ENCODE measurements around the gene INPP5K. TPM values are rescaled to one million over a fixed set of nuclear protein-coding genes. Genes with fewer than 3 reads are reported as not detected.

The INPP5K gene
- polyA plus RNA-seq, 1 donor from 2014 or later = 35.8 TPM

GRCh38 chr17:1548032-1548431, 31.6 kb upstream of the INPP5K start:
- no peak overlapping the region for H3K9ac ChIP-seq (ENCODE audit: low read length)
- TF ChIP-seq SMC3 (conservative IDR thresholded peaks at IDR 0.05; ENCODE audit: poor library complexity) (no peak), EP300 (conservative IDR thresholded peaks at IDR 0.05; ENCODE audit: poor library complexity, severe bottlenecking) (no peak)
- H3K9me3 ChIP-seq (ENCODE audit: low read length) = no peaks in the 10 kb centered on the region
- H3K4me3 ChIP-seq (ENCODE audit: low read length) = no peak overlapping the region
- no peaks in the 10 kb centered on the region for H3F3A ChIP-seq (ENCODE audit: insufficient read depth, low read length, poor library complexity, severe bottlenecking)
- H3K9me2 ChIP-seq (ENCODE audit: insufficient read depth, low read length) = no peaks in the 10 kb centered on the region
- H3K27ac ChIP-seq (ENCODE audit: low read length) = no peak overlapping the region
- H3K27me3 ChIP-seq (ENCODE audit: insufficient read depth, low read depth, low read length) = no peaks in the 10 kb centered on the region
- H4K20me1 ChIP-seq (ENCODE audit: insufficient read depth) = no peaks in the 10 kb centered on the region
- no peaks in the 10 kb centered on the region for H3K79me2 ChIP-seq (replicated peaks; ENCODE audit: insufficient read depth, low read length)
- H3K4me2 ChIP-seq (ENCODE audit: low read length) = no peak overlapping the region
- H2AFZ ChIP-seq (ENCODE audit: low read depth, low read length) = no peak overlapping the region
- H3K36me3 ChIP-seq (ENCODE audit: insufficient read depth, low read length) = no peaks in the 10 kb centered on the region

- H4K20me1 ChIP-seq (ENCODE audit: insufficient read depth) = no peaks in the 10 kb centered on the region
- H3K9ac ChIP-seq (ENCODE audit: low read length) = no peak overlapping the region
- no peaks in the 10 kb centered on the region for H3K36me3 ChIP-seq (ENCODE audit: insufficient read depth, low read length)
- H3F3A ChIP-seq (ENCODE audit: insufficient read depth, low read length, poor library complexity, severe bottlenecking) = no peaks in the 10 kb centered on the region
- TF ChIP-seq REST (IDR thresholded peaks at IDR 0.05; ENCODE audit: borderline replicate concordance) = no peak
- TF ChIP-seq CTCF (IDR thresholded peaks at IDR 0.05; ENCODE audit: poor library complexity, severe bottlenecking) = no peak
- no peak for TF ChIP-seq TAF1 (IDR thresholded peaks at IDR 0.05; ENCODE audit: low read depth)
- no peak for TF ChIP-seq EZH2 (IDR thresholded peaks at IDR 0.05; ENCODE audit: borderline replicate concordance, insufficient read depth, low read length, poor library complexity, severe bottlenecking)
- H3K9me2 ChIP-seq (ENCODE audit: insufficient read depth, low read length) = no peaks in the 10 kb centered on the region
- H3K4me3 ChIP-seq (ENCODE audit: low read length) = no peak overlapping the region
- H3K79me2 ChIP-seq (replicated peaks; ENCODE audit: insufficient read depth, low read length) = no peaks in the 10 kb centered on the region
- no peak overlapping the region for H3K27ac ChIP-seq (ENCODE audit: low read length)
- no peaks in the 10 kb centered on the region for H3K9me3 ChIP-seq (ENCODE audit: low read length)
- H3K4me2 ChIP-seq (ENCODE audit: low read length) = no peak overlapping the region
- no peak overlapping the region for H2AFZ ChIP-seq (ENCODE audit: low read depth, low read length)
- H3K27me3 ChIP-seq (ENCODE audit: insufficient read depth, low read depth, low read length) = no peaks in the 10 kb centered on the region
These were observed 30.0 kb upstream of the INPP5K start for GRCh38 chr17:1546292-1546922.

- H3K9me3 ChIP-seq (ENCODE audit: low read length) = no peaks in the 10 kb centered on the region
- H3F3A ChIP-seq (ENCODE audit: insufficient read depth, low read length, poor library complexity, severe bottlenecking) = no peaks in the 10 kb centered on the region
- H4K20me1 ChIP-seq (ENCODE audit: insufficient read depth) = no peaks in the 10 kb centered on the region
- no peak overlapping the region for H3K27ac ChIP-seq (ENCODE audit: low read length)
- H3K4me3 ChIP-seq (ENCODE audit: low read length) = no peak overlapping the region
- no peaks in the 10 kb centered on the region for H3K79me2 ChIP-seq (replicated peaks; ENCODE audit: insufficient read depth, low read length)
- H3K27me3 ChIP-seq (ENCODE audit: insufficient read depth, low read depth, low read length) = no peaks in the 10 kb centered on the region
- no peak overlapping the region for H3K4me2 ChIP-seq (ENCODE audit: low read length)
- H3K9ac ChIP-seq (ENCODE audit: low read length) = no peak overlapping the region
- H2AFZ ChIP-seq (ENCODE audit: low read depth, low read length) = no peak overlapping the region
- no peaks in the 10 kb centered on the region for H3K9me2 ChIP-seq (ENCODE audit: insufficient read depth, low read length)
- no peaks in the 10 kb centered on the region for H3K36me3 ChIP-seq (ENCODE audit: insufficient read depth, low read length)
- TF ChIP-seq TAF1 (IDR thresholded peaks at IDR 0.05; ENCODE audit: low read depth) (no peak), RAD21 (conservative IDR thresholded peaks at IDR 0.05) (no peak), MXI1 (conservative IDR thresholded peaks at IDR 0.05; ENCODE audit: poor library complexity, severe bottlenecking) (no peak), EZH2 (IDR thresholded peaks at IDR 0.05; ENCODE audit: borderline replicate concordance, insufficient read depth, low read length, poor library complexity, severe bottlenecking) (no peak), EP300 (conservative IDR thresholded peaks at IDR 0.05; ENCODE audit: poor library complexity, severe bottlenecking) (no peak), REST (IDR thresholded peaks at IDR 0.05; ENCODE audit: borderline replicate concordance) (no peak), POLR2AphosphoS5 (IDR thresholded peaks at IDR 0.05) (no peak), SMC3 (conservative IDR thresholded peaks at IDR 0.05; ENCODE audit: poor library complexity) (no peak), CTCF (IDR thresholded peaks at IDR 0.05; ENCODE audit: poor library complexity, severe bottlenecking) (no peak)
These were observed 29.2 kb upstream of the INPP5K start for GRCh38 chr17:1545618-1546017.

Data from neural cell (in vitro differentiated cells).